H1 (cell line): ENCODE measurements around the gene MPP3. TPM values are rescaled to one million over a fixed set of nuclear protein-coding genes. Genes with fewer than 3 reads are reported as not detected.

Source experiments
- CTCF ChIA-PET: fragments of 300-600 bp; sonication (Branson Sonifier 250); formaldehyde crosslinking; loops from one replicate; lab custom pipeline; 2021; ENCODE audit not compliant: partially characterized antibody; lab: Charles Lee
- POLR2A ChIA-PET: fragments of 300-600 bp; sonication (Branson Sonifier 250); formaldehyde crosslinking; loops from one replicate; lab custom pipeline; 2021; ENCODE audit warnings: inconsistent platforms; ENCODE audit not compliant: partially characterized antibody; lab: Charles Lee
- DNase-seq, 2 experiments: peaks; one replicate each; pipeline versions ENCODE4 v3.0.0 to v3.0.0-alpha.2; 2010 to 2022; ENCODE audit warnings: low spot score in 2 of 2, low read depth in 1 of 2, mixed read lengths in 1 of 2
- FAIRE-seq: peaks from 2 replicates; lab custom pipeline; 2011; peaks lifted over from hg19 to GRCh38; lab: Jason Lieb, UNC
- H2AFZ ChIP-seq: 2 replicates; pipeline ENCODE4 v1.8.1; 2012; ENCODE audit warnings: low read length, inconsistent platforms
- H2AK5ac ChIP-seq: 2 replicates; pipeline ENCODE4 v1.6.1; 2013; ENCODE audit warnings: low read depth, low read length
- H2BK120ac ChIP-seq: replicated peaks from 2 replicates; pipeline ENCODE3; 2013; ENCODE audit warnings: low read depth, low read length, inconsistent platforms
- H2BK12ac ChIP-seq: 2 replicates; pipeline ENCODE4 v1.6.1; 2013; ENCODE audit warnings: low read depth, low read length
- H2BK15ac ChIP-seq: 2 replicates; pipeline ENCODE4 v1.6.1; 2013; ENCODE audit warnings: low read length
- H2BK20ac ChIP-seq: 2 replicates; pipeline ENCODE4 v1.6.1; 2013; ENCODE audit warnings: low read length
- H2BK5ac ChIP-seq: 2 replicates; pipeline ENCODE4 v1.6.1; 2013; ENCODE audit warnings: low read depth, low read length
- H3K14ac ChIP-seq: 2 replicates; pipeline ENCODE4 v1.6.1; 2013; ENCODE audit warnings: inconsistent platforms; ENCODE audit not compliant: insufficient read length
- H3K18ac ChIP-seq: 2 replicates; pipeline ENCODE4 v1.6.1; 2013; ENCODE audit warnings: low read length; ENCODE audit errors: extremely low read depth
- H3K23ac ChIP-seq: 2 replicates; pipeline ENCODE4 v1.6.1; 2013; ENCODE audit warnings: inconsistent platforms; ENCODE audit not compliant: insufficient read length
- H3K23me2 ChIP-seq: 2 replicates; pipeline ENCODE4 v1.6.1; 2013; ENCODE audit warnings: low read depth, low read length
- H3K27ac ChIP-seq: 2 replicates; pipeline ENCODE4 v1.6.1; 2011; ENCODE audit warnings: low read depth, low read length, inconsistent platforms
- H3K27me3 ChIP-seq, 4 experiments: replicated peaks in 1 of 4; 1 replicate in 1 of 4; 2 replicates in 3 of 4; pipeline versions ENCODE4 v1.6.1 to v1.8.1; 2011 to 2013; ENCODE audit warnings: low read length in 3 of 4, mild to moderate bottlenecking in 3 of 4, inconsistent platforms in 2 of 4, mixed read lengths in 2 of 4, moderate library complexity in 1 of 4; ENCODE audit not compliant: control insufficient read depth in 3 of 4, insufficient read depth in 3 of 4; ENCODE audit errors: extremely low read depth in 1 of 4
- H3K36me3 ChIP-seq, 4 experiments: 2 replicates each; pipeline versions ENCODE4 v1.6.1 to v1.8.1; 2011 to 2013; ENCODE audit warnings: mild to moderate bottlenecking in 4 of 4, low read length in 3 of 4, moderate library complexity in 2 of 4, control low read depth in 1 of 4, inconsistent platforms in 1 of 4; ENCODE audit not compliant: insufficient read depth in 4 of 4, control insufficient read depth in 2 of 4
- H3K4ac ChIP-seq: replicated peaks from 2 replicates; pipeline ENCODE3; 2013; ENCODE audit warnings: low read length, low read depth, mixed read lengths, inconsistent platforms; ENCODE audit not compliant: insufficient read length
- H3K4me1 ChIP-seq, 4 experiments: replicated peaks in 1 of 4; 1 replicate in 1 of 4; 2 replicates in 3 of 4; pipeline versions ENCODE4 v1.6.1 to v1.8.1; 2011 to 2013; ENCODE audit warnings: low read length in 3 of 4, inconsistent platforms in 2 of 4, mixed read lengths in 1 of 4; ENCODE audit not compliant: insufficient read depth in 4 of 4, control insufficient read depth in 3 of 4
- H3K4me2 ChIP-seq, 2 experiments: 2 replicates each; pipeline versions ENCODE4 v1.6.1 to v1.8.1; 2011 to 2013; ENCODE audit warnings: low read depth in 2 of 2, low read length in 2 of 2, control low read depth in 1 of 2, inconsistent platforms in 1 of 2, mild to moderate bottlenecking in 1 of 2; ENCODE audit not compliant: insufficient read depth in 1 of 2
- H3K4me3 ChIP-seq, 4 experiments: fragments of 200-600, 300-600 bp in 1 of 4; sonication (generic), shearing (Covaris generic), sonication (Bioruptor Twin) in 1 of 4; 2 replicates each; pipeline versions ENCODE4 v1.5.1 to v1.8.1; 2011 to 2016; ENCODE audit warnings: low read length in 4 of 4, low read depth in 3 of 4, control low read depth in 2 of 4, inconsistent platforms in 2 of 4, mild to moderate bottlenecking in 2 of 4, mixed read lengths in 1 of 4, moderate library complexity in 1 of 4; ENCODE audit not compliant: insufficient read depth in 2 of 4; ENCODE audit errors: extremely low read depth in 1 of 4
- H3K56ac ChIP-seq: replicated peaks from 2 replicates; pipeline ENCODE3; 2013; ENCODE audit warnings: low read depth, mild to moderate bottlenecking, mixed read lengths, low read length, inconsistent platforms; ENCODE audit not compliant: insufficient read length
- H3K79me1 ChIP-seq: 2 replicates; pipeline ENCODE4 v1.6.1; 2013; ENCODE audit warnings: low read depth, low read length, control low read depth
- H3K79me2 ChIP-seq, 2 experiments: 2 replicates each; pipeline versions ENCODE4 v1.6.1 to v1.8.1; 2012 to 2013; ENCODE audit warnings: low read length in 2 of 2, mild to moderate bottlenecking in 2 of 2, inconsistent platforms in 1 of 2; ENCODE audit not compliant: insufficient read depth in 2 of 2, control insufficient read depth in 1 of 2
- H3K9ac ChIP-seq, 4 experiments: replicated peaks in 1 of 4; 1 replicate in 1 of 4; 2 replicates in 3 of 4; pipeline versions ENCODE4 v1.6.1 to v1.8.1; 2011 to 2013; ENCODE audit warnings: low read depth in 3 of 4, low read length in 3 of 4, control low read depth in 2 of 4, mild to moderate bottlenecking in 2 of 4, moderate library complexity in 2 of 4, inconsistent platforms in 1 of 4; ENCODE audit errors: extremely low read depth in 1 of 4
- H3K9me3 ChIP-seq, 2 experiments: 2 replicates each; pipeline versions ENCODE4 v1.6.1 to v1.8.1; 2012 to 2013; ENCODE audit warnings: mild to moderate bottlenecking in 2 of 2, moderate library complexity in 2 of 2, control low read depth in 1 of 2, inconsistent platforms in 1 of 2, low read depth in 1 of 2, low read length in 1 of 2, mixed read lengths in 1 of 2; ENCODE audit not compliant: insufficient read depth in 2 of 2
- H4K20me1 ChIP-seq, 2 experiments: replicated peaks in 1 of 2; 2 replicates each; pipeline versions ENCODE3 to v1.8.1; 2011 to 2013; ENCODE audit warnings: inconsistent platforms in 2 of 2, low read length in 2 of 2, mild to moderate bottlenecking in 1 of 2; ENCODE audit not compliant: insufficient read depth in 2 of 2, control insufficient read depth in 1 of 2
- H4K5ac ChIP-seq: 2 replicates; pipeline ENCODE4 v1.6.1; 2013; ENCODE audit warnings: low read length, low read depth, mixed read lengths, inconsistent platforms; ENCODE audit not compliant: insufficient read length
- H4K8ac ChIP-seq: 2 replicates; pipeline ENCODE4 v1.8.0; 2013; ENCODE audit warnings: mild to moderate bottlenecking, moderate library complexity, low read length, inconsistent platforms; ENCODE audit not compliant: insufficient read depth; ENCODE audit errors: extremely low read depth
- H4K91ac ChIP-seq: replicated peaks from 2 replicates; pipeline ENCODE3; 2013; ENCODE audit warnings: low read length, mixed read lengths, inconsistent platforms; ENCODE audit not compliant: insufficient read length
- MAX ChIP-seq: IDR thresholded peaks from 2 replicates; pipeline ENCODE4 v1.6.1; 2012; ENCODE audit warnings: inconsistent platforms
- RAD21 ChIP-seq, 2 experiments: IDR thresholded peaks in 1 of 2; conservative IDR thresholded peaks in 1 of 2; 2 replicates each; pipeline ENCODE4 v1.6.1; 2011; ENCODE audit warnings: low read depth in 2 of 2, low read length in 2 of 2, improper control_type of control experiment in 1 of 2, inconsistent platforms in 1 of 2, mild to moderate bottlenecking in 1 of 2, moderate library complexity in 1 of 2
- SIN3A ChIP-seq, 2 experiments: IDR thresholded peaks in 1 of 2; conservative IDR thresholded peaks in 1 of 2; 2 replicates each; pipeline ENCODE4 v1.6.1; 2011 to 2012; ENCODE audit warnings: low read length in 2 of 2, improper control_type of control experiment in 1 of 2, low read depth in 1 of 2, mild to moderate bottlenecking in 1 of 2
- SP4 ChIP-seq: IDR thresholded peaks from 2 replicates; pipeline ENCODE4 v1.6.1; 2012; ENCODE audit warnings: low read length, inconsistent platforms
- whole genome bisulfite sequencing, 2 experiments: shearing (Covaris generic) in 1 of 2; methylation state at CpG; one replicate each; pipeline versions ENCODE4 v1.1.6 to v1.1.7; 2013 to 2015; ENCODE audit warnings: low lambda C conversion rate in 2 of 2, mixed read lengths in 2 of 2, inconsistent platforms in 1 of 2, low coverage in 1 of 2, missing lambda C conversion rate in 1 of 2; ENCODE audit not compliant: insufficient replicate concordance in 2 of 2, insufficient coverage in 1 of 2, insufficient read length in 1 of 2; ENCODE audit errors: extremely low coverage in 1 of 2, missing lambda C conversion rate in 1 of 2; 5-methylcytosine and 5-hydroxymethylcytosine counted together
- polyA plus RNA-seq, 7 experiments: library from polyadenylated mRNA; depleted of rRNA in 3 of 7; stranded (reverse) in 5 of 7; unstranded in 2 of 7; fragments of >200 nt in 5 of 7; fragments of 200-250 nt in 2 of 7; gene quantifications; 1 replicate in 5 of 7; 2 replicates in 1 of 7; 4 replicates in 1 of 7; pipeline versions ENCODE4 v1.2.1 to v1.2.3, GENCODE V29; 2011 to 2013; ENCODE audit warnings: missing spikeins in 2 of 7, mixed read lengths in 2 of 7
- total RNA-seq: library from RNA; stranded (reverse); fragmentation: NEBNext Ultra II Directional; extraction: Animal tissue kit (Norgen Biotek cat#: 25700); gene quantifications from 2 replicates; pipeline ENCODE4 v1.2.1, GENCODE V29; 2021

The MPP3 gene
- total and polyA plus RNA-seq, 2 of the 8 experiments (the other 6 are each of a cell fraction or from before 2014, with no cell fraction given) = 3.1 to 6.1 TPM

GRCh38 chr17:43757171-43757660 lies 75.7 kb downstream of the MPP3 start:
- Histone ChIP-seq H4K5ac (no peak overlapping the region), H2BK5ac (no peak overlapping the region), H3K4ac (no peak overlapping the region), H3K9ac (no peak overlapping the region)
- TF ChIP-seq RAD21 (IDR thresholded peaks at IDR 0.05 in 1 of 2, conservative IDR thresholded peaks at IDR 0.05 in 1 of 2; ENCODE audit: low read depth in 2 of 2, low read length in 2 of 2) (no peak), SIN3A (conservative IDR thresholded peaks at IDR 0.05 in 1 of 2, IDR thresholded peaks at IDR 0.05 in 1 of 2; ENCODE audit: low read depth in 1 of 2, low read length in 2 of 2) (no peak), MAX (no peak), SP4 (no peak)
- TF ChIP-seq, all 59 proteins: peak for 0
- no peak overlapping the region for H4K91ac ChIP-seq
- no peak overlapping the region for H3K18ac ChIP-seq
- H2BK12ac ChIP-seq = 0 out of 2 replicates have a peak overlapping the region, but pooled peaks have one; percentile 17
- POLR2A ChIA-PET = interaction anchor here (1.1 to 2.2 kb wide), 2 partner anchors 55 to 230 kb away, joined by 4 to 7 read pairs; no protein-coding TSS in a partner anchor
- DNase-seq (no peak), FAIRE-seq (no peak)
- no peak overlapping the region for H2BK20ac ChIP-seq
- H3K14ac ChIP-seq = no peak overlapping the region
- H3K79me1 ChIP-seq = no peaks in the 10 kb centered on the region
- no peak overlapping the region for H3K4me3 ChIP-seq
- no peaks in the 10 kb centered on the region for H3K36me3 ChIP-seq
- no peak overlapping the region for H3K23ac ChIP-seq
- no peak overlapping the region for H3K27ac ChIP-seq
- H3K79me2 ChIP-seq = no peaks in the 10 kb centered on the region
- H2AFZ ChIP-seq = no peak overlapping the region
- no peak overlapping the region for H2BK120ac ChIP-seq
- WGBS, 2 experiments = 86% methylated on average over 8 of the region's 8 CpGs; no CpG with 5 or more reads in 1 of the 2 experiments
- H3K9me3 ChIP-seq = no peaks in the 10 kb centered on the region
- CTCF ChIA-PET = interaction anchor here (1.0 to 22.9 kb wide), 10 partner anchors 9 to 181 kb away, joined by 3 to 969 read pairs (median 24); no protein-coding TSS in a partner anchor
- H3K56ac ChIP-seq = no peak overlapping the region
- H2BK15ac ChIP-seq = no peak overlapping the region
- peaks cover 0 to 30% (median 22%) of the 10 kb centered on the region in 4 experiments; a peak in 6 of 7 replicates for H3K27me3 ChIP-seq
- peaks cover 4 to 25% (median 8%) of the 10 kb centered on the region in 4 experiments; a peak in 6 of 7 replicates for H3K4me1 ChIP-seq
- H3K23me2 ChIP-seq = peaks cover 3% of the 10 kb centered on the region; the same call in 1 of the 2 replicates
- no peak overlapping the region for H2AK5ac ChIP-seq
- H4K20me1 ChIP-seq = no peaks in the 10 kb centered on the region
- H3K4me2 ChIP-seq = no peak overlapping the region
- H4K8ac ChIP-seq = no peak overlapping the region
